Bone marrow (tissue), 2 donors: ENCODE data around the gene ELMO1.
"Not testable (repeated sequence)": the region's sequence is repeated elsewhere in the genome, so short reads cannot be mapped to it uniquely, and the experiment has no call there.

Experiments
- DNase-seq, 2 donors: peaks; one replicate each; lab custom pipeline; 2025; lab: John Stamatoyannopoulos, UW

ELMO1 gene

DNA sequence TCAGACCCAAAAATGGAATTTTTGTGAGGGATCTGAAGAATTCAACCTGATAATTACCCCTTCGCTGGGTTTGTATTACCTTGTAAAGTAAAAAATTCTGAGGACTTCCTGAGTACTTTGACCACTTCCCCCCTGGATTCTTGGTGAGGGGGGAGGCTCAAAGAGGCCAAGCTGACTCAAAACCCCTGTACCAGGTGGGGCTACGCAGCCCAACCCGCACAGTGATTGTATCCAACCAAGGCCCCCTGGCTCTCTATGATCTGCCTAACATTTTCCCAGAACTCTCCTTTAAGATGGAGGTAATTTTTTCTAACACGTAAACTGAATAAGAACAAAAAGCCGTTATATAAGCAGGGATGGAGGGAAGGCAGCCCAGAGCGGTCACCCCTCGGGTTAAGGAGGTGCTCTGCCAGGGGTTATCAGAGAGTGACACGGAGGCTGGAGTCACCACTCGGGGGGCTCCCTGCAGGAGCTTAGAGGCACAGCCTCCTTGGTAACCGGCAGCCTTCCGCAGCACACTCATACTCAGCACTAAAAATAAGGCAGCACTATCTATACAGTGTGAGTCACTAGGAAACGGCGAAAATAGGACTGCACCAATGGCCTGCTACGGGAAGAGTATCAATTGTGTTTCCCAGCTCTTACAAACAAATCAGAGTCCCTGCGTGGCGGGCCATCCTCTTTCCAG lies 255.4 kb downstream of the ELMO1 start:
- no peak for DNase-seq

DNA sequence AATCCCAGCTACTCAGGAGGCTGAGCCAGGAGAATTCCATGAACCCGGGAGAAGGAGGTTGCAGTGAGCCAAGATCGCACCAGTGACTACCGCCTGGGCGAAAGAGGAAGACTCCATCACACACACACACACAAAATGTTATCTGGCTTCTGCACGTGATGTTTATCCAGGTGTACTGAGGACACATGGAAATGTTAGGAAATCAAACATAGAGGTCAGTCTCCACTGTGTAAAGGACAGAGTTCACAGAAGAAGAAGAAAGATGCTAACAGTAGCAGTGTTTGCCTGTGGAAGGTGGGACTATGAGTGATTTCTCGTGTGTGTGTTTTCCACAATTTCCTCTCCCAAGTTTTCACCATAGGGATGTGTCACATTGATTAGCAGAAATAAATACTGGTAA lies 256.9 kb downstream of the ELMO1 start:
- DNase-seq, result no peak

DNA sequence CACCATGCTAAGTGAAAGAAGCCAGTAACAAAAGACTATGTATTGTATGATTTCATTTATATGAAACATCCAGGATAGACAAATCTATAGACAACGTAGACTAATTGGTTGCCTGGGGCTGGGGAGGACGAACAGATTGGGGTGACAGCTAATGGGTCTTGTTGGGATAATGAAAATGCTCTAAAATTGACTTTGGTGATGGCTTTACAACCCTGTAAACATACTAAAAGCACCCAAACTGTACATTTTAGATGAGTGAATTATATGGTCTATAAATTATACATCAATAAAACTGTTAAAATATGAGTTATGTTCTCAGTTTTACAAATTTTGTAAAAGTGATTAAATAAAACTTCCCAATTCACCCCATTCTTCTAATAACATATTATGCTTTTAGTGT lies 261.5 kb downstream of the ELMO1 start:
- DNase-seq, result no peak

DNA sequence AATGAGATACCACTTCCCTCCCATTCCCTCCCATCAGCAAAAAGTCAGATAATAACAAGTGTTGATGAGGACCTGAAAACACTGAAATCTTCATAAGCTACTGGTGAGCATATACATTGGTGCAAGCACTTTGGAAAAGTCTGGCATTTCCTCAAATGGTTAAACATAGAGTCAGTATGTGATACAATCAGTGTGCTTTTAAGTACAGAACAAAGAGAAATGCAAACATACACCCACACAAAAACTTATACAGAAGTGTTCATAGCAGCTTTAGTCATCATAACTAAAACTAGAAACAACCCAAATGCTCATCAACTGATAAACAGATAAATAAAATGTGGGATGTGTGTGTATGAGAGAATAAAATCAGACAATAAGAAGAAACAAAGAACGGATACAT lies 261.9 kb downstream of the ELMO1 start:
- no peak for DNase-seq

DNA sequence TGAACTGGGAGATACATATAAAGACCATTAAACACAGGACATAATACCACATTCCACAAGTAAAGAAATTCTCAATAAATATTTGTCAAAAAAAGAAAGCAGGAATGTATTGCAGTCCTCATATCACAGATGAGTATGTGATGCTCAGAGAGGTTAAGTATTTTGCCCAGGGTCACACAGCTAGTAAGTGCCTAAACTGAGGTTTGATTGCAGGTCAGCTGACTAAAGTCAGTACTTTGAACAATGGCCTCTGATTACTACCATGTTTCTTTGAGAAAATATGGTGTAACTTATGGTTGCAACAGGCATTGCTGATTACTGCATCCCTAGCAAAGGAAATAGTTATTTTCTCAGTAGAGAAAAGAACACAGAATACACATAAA lies 267.1 kb downstream of the ELMO1 start:
- DNase-seq, result no peak

DNA sequence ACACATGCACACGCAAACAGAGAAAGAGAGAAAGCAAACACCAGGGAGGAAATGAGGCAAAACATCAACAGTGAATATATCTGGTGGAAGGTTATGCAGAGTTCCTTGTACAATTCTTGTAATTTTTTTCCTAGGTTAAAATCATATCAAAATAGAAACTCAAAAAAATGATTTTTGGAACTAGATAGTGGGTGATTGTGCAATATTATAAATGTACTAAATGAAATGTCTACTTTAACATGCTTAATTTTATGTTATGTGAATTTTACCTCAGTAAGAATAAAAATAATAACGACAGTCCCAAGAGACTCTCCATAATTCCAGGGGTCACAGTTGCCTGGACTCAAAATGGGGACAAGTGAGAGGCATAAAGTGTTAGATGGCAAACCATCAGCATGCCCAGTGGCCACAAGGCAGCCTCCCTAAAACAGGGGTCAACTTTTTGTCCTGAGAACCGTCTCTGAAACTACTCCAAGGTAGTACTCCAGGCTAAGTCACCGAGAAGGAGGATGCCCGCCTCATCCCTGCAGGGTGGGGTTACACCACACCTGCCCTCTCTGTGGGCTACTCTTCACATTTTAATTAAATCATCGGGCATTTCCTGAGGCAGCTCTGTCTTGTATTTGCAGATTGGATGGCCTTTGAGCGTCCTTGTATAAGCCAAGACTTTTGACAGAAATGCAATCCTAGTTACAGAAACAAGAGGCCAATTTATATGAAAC lies 267.7 kb downstream of the ELMO1 start:
- no peak for DNase-seq

DNA sequence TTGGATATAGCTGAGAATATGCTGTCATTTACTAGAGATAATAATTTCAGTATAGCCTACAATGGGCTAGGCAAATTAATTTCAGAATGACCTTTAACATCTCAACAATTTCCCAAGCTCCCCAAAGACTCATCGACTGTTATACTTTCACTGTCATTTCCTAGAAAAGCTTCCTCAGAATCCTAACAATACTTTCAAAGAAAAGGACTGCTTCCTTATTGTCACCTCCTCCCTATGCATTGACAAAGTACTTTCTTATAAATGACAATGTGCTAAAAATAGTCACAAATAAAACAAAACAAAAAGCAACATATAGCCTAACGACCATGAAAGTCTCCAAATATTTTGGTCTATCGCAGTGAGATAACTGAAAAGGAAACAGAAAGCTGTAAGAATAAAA lies 272.6 kb downstream of the ELMO1 start:
- DNase-seq, result no peak

DNA sequence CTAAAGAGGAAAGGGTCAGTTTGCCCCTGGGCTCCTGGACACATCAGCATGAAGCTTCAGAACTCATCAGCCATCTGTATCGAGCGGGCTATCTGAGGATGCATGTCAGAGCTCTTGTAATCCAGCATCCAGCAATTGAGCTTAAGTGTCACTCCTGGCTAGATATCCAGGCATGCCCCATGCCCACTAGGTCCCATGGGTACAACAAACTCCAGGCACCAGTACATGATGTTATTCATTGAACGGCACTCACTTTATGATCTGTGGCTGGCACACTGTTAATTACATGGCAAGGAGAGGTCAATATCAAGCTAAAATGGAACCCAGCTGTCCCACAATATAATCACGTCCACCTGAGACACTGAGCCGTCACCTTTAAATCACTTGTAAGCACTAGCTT lies 274.2 kb downstream of the ELMO1 start:
- DNase-seq, result no peak

DNA sequence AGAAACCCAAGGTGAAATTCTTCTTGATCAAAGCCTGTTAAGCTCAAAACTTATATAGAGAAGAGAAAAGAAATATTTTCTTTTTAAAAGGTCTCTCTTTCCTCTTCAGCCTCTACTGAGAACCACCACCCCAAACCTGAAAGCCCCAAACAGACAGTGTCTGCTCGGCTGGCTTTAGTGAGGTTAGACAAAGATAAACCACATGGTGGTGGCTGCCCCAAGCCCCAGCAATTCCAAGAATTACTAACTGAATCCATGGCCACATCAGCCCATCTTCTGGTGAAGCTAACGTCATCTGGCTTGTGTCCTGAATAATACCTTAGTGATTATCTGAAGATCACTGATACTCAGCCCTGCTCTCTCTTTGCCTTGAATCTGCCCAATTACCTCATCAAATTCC lies 275.0 kb downstream of the ELMO1 start:
- no peak for DNase-seq

DNA sequence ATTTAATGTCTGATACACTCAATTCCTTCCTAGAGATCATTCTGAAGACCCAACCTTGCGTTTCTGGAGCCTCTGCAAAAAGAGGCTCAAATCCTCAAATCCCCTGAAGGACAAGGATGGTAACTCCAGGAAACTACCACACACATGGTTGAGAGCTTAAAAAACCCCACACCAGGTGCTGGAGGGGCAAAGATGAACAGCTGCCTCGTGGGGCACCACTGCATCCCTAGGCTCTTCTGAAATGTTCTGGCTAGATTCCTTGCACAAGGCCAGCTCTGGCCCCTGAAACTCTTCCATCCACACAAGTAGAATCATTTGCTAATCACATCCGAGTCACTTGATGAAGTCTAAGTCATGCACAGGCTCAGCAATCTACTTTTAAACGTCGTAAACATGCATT lies 286.6 kb downstream of the ELMO1 start:
- no peak for DNase-seq

DNA sequence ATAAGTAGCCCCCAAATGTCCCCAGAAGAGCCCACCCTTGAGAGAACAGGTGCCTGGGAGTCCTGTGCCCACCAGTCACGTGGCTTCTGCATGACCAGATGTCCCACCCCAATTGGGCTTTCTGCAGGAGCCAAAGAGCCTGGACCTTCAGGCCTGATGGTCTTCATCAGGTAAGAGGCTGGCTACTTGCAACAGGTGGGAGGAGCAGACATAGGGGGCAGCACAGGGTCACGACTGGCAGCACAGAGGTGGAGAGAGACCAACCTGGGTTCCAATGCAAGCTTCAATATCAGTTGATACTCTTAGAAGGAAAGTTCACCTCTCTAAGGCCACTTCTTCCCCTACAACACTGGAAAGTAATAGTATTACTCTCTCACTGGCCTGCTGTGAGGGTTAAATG lies 288.0 kb downstream of the ELMO1 start:
- no peak for DNase-seq

DNA sequence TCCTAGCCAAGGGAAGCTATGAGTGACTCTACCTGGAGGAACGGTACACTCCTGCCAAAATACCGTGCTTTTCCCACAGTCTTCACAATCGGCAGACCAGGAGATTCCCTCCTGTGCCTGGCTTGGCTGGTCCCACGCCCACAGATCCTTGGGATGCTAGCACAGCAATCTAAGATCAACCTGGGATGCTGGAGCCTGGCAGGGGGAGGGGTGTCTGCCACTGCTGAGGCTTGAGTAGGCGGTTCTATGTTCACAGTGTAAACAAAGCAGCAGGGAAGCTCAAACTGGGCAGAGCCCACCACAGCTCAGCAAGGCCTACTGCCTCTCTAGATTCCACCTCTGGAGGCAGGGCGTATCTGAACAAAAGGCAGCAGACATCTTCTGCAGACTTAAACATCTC lies 295.3 kb downstream of the ELMO1 start:
- no peak for DNase-seq

DNA sequence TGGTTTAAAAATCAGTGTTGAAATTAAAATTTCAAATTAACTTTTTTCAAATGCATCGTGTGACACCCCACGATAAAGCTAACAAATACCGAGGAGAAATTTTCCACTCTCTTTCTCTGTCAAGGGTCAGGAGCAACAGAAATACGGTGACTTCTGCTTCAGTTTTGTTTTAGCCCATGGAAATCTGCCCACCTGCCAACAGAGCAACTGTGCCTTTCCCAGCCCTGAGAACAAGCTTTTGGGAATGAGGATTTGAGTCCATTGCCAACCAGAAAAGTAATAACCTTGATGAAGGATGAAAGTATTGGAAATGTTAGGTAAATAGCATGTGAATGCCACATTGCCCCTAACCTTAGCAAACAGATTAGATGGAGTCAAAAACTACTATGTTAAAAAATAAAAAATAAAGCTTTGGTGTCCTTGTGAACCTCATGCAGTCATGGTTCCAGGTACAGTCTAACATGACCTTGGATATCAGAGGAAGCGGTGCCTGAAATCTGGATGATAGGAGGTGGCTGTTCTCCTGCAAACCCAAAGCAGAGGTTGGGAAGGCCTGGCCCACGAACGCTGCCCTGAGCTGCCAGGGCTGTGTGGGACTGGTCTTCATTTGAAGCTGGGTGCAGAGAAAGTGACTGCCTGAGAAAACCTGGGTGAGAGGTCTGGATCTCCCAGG lies 296.8 kb downstream of the ELMO1 start:
- DNase-seq, result no peak

DNA sequence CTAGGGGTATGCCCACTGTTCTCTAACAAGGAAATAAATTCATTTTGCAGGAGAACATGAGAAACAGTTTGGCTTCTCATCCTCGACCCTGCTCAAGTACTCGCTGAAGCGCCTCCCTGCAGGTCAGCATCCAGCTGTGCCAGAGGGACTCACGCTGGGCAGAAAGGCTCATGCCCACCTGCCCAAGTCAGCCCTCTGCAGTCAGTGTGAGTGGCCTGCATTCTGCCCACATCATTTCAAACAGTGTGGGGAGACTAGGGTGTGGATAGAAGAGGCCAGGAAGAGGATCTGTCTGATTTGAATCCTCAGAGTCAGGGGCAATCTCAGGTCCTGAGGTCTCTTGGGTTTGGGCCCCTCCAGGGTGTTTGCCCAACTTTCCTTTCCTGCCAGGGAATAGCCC lies 297.8 kb downstream of the ELMO1 start:
- no peak for DNase-seq

DNA sequence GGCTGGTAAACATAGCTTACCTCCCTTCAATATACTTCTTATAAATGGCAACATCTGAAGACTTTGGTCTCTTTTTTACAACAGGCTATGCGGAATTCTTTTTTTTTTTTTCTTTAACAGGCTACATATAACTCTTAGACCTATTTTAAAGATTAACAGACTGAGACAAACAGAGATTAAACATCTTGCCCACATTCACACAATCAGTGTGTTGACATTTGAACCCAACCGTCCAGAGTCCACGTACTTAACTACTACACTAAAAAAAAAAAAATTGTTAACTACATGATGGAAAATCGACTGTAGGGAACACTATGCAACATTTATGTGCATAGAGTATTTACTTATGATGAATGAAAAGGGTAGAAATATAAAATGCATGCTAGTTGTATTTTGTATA lies 298.5 kb downstream of the ELMO1 start:
- DNase-seq, result no peak

DNA sequence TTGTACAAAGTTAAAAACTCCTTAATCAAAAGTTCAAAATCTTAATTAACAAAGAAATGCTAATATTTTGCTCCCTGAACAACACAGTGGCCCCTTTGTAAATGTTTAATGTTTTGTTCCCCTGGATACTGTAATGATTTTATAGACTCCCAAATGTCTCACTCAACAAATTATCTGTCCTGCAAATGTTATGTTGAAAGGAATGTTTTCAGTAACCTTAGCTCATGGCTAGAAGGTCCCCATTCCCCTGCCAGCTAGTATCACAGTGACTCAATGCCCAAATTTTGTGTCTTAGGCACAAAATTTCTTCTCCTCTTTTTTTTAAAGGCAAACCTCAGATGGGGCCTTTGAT lies 298.9 kb downstream of the ELMO1 start:
- DNase-seq, result no peak

DNA sequence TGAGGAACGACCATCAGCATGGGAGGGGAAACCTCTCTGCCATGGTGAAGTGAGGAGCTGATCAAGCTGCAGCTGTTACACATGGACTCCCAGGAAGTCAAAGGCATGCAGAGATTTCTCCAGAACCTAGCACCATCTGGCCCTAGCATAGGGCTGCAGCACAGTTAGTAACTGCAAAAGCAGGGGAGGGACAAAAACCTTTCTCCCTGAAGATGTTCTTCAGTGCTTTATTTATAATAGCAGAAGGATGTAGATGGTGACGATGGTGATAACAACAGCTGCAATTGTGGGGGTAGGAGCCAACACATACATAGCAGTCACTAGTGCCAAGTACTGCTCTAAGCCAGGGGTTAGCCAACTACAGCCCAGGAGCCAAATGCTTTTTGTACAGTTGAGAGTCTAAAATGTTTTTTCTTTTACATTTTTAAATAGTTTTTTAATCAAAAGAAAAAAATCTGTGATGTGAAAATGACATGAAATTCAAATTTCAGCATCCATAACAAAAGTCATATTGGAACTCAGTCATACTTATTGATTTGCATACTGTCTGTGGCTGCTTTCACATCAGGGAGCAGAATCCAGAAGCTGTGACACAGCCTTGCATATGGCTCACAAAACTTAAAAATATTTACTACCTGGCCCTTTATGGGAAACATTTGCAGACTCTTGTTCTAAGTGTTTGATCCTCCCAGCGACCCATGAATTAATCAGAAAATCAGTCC lies 299.5 kb downstream of the ELMO1 start:
- DNase-seq, result no peak

DNA sequence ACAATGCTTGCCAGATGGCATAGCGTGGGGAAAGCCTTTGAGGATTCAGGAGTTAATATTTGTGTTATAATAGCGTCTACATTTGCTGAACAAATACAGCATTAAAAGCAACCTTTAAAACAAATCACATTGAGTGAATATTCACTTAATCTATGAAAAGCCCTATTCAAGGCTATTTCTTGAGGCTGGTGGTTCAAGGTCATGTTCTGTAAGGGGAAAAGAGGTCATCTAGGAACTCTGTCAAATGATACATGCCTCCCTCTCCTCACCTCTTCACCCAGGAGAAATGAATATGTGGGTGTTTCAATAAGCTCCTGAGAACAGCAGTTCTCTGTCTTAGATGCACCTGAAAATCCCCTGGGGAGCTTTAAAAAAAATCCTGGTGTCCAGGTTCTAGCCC lies 303.0 kb downstream of the ELMO1 start:
- DNase-seq, result no peak

DNA sequence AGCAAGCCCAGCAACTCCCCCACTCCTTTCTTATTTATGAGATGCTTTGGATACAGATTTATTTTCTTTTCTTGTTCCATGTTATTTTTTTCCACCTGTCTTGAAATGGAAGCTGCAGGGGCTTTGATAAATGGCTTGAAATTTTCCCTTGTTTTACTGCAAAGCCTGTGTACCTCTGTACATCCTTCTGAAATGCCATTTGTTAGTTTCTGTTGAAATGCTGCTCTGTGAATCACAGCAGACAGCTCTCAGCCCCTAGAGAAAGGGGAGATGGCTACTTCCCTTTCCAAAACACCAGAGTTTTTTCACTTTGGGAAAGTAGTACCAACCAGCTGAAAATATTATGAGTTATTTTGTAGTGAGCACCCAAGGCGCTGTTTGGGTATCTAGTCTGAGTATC lies 304.2 kb downstream of the ELMO1 start:
- DNase-seq, result no peak

DNA sequence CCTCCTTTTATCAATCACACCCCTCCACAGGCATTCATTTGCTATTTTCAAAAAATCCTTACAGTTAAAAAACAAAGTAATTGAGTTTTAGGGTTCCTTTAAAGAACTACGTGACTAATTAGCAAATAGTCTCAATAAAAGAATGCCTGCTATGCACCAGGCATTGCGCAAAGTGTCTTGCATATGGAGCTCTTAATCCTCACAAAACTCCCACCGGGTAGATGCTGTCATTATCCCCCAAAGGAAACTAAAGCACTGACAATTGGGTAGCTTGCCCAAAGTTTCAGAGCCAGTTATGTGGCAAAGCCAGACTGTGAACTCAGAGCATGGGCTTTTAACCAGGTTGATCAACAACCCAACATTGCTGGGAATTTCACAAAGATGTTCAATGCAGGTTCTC lies 305.7 kb downstream of the ELMO1 start:
- no peak for DNase-seq

DNA sequence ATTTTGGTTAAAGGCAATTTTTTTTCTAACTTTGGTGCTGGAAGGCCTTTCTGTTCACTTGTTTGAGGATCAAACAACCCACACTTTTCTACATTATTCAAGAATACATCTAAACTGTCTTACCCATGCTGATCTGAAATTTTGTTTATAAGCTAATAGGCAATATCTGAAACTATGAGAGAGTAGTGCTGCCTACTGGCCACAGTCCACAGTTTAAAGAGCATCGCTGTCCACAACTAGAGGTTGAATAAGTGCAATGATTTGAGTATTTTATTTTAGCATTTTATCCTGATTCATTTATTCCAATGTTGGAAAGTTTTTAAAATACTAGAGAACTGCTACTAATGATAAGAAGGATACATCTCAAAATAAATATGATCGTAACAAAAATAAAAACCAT lies 306.9 kb downstream of the ELMO1 start:
- no peak for DNase-seq

DNA sequence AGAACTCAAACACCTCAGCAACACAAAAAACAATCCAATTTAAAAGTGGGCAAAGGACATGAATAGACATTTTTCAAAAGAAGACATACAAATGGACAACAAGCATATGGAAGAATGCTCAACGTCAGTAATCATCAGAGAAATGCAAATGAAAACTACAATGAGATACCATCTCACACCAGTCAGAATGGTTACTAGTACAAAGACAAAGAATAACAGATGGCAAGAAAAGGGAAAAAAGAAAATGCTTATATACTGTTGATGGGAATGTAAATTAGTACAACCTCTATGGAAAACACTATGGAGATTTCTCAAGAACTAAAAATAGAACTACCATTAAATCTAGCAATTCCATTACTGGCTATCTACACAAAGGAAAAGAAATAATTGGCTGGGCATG lies 314.8 kb downstream of the ELMO1 start:
- not testable (repeated sequence) for DNase-seq

DNA sequence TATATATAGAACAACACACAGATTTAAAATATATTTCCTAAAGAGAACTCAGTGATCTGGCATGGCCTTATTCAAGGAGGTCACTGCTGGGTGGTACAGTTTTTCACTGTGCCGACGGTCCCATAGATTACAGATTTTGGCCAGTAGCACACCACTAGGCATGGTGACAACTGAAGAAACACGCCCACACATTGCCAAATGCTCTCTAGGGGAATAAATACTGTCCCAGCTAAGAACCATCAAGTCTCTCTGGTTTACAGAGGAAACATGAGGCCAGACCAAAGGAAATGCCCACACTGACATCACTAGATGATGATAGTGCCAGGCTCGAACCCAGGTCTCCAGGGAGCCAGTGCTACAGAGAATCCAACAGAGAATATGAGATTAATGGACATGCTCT lies 316.8 kb downstream of the ELMO1 start:
- DNase-seq, result no peak
